A204.1 (cell line): ENCODE data around the gene DNAH2.
"Not testable (repeated sequence)": the region's sequence is repeated elsewhere in the genome, so short reads cannot be mapped to it uniquely, and the experiment has no call there.

ENCODE experiments used
- FAIRE-seq: peaks from 2 replicates; lab custom pipeline; 2012; peaks lifted over from hg19 to GRCh38; lab: Jason Lieb, UNC

Gene DNAH2

GRCh38 chr17:7777017-7777416, 59.5 kb downstream of the DNAH2 start:
- no peak for FAIRE-seq

- FAIRE-seq: no peak
Observed at GRCh38 chr17:7780736-7781135, 63.2 kb downstream of the DNAH2 start.

- no peak for FAIRE-seq
Observed at GRCh38 chr17:7781429-7781828, 63.9 kb downstream of the DNAH2 start.

DNA sequence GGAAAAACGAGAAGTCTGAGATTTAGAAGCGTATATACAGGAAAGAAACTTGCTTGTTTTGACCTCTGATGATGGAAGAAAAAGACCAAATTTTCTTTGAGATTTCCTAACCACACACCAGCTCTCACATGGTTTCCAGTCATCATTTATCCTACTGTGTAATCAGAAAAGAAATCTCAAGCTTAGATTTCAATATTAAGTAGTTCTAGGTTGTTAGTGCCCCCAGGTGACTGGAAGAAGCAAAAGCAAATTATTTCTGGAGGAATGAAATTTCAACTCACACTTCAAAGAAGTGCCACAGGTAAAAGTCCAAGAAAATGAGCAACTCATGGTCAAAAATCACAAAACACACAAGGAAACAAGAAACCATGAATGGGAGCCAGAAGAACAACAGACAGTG, 64.7 kb downstream of the DNAH2 start:
- no peak for FAIRE-seq

DNA sequence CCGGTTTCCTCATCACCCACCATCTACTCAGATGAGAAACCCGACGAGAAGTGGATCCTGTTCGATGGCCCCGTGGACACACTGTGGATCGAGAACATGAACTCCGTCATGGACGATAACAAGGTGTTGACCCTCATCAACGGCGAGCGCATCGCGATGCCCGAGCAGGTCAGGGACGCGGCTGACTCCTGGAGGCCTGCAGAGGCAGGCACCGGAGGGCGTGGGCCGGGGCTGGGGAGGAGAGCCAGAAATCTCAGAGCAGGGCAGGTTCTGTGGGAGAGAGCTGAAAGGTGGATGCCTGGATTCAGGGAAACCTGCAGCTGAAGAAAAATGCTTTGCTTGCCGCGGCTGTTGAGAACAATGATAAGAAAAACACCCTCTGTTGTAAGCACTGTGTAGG, 69.3 kb downstream of the DNAH2 start:
- no peak for FAIRE-seq

DNA sequence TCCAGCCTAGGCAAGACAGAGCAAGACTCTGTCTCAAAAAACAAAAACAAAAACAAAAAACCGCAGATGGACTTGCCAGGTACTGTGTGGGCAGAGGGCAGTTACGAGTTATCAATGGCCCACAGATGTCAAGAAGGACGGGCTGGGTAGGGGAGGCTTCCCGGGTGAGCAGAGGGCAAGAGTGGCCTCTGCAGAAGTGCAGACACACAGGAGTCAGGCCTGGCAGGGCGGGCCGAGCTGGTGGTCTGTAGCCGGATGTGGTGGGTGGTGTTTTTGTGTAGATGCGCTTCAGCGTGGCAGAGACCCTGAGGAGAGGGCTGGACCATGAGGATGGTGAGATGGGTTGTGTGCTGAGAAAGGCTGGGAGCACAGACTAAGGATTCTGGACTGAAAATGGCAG, 71.6 kb downstream of the DNAH2 start:
- FAIRE-seq: no peak

- FAIRE-seq: no peak
Observed at GRCh38 chr17:7790150-7790549, 72.6 kb downstream of the DNAH2 start.

- no peak for FAIRE-seq
Observed at GRCh38 chr17:7792611-7793010, 75.1 kb downstream of the DNAH2 start.

DNA sequence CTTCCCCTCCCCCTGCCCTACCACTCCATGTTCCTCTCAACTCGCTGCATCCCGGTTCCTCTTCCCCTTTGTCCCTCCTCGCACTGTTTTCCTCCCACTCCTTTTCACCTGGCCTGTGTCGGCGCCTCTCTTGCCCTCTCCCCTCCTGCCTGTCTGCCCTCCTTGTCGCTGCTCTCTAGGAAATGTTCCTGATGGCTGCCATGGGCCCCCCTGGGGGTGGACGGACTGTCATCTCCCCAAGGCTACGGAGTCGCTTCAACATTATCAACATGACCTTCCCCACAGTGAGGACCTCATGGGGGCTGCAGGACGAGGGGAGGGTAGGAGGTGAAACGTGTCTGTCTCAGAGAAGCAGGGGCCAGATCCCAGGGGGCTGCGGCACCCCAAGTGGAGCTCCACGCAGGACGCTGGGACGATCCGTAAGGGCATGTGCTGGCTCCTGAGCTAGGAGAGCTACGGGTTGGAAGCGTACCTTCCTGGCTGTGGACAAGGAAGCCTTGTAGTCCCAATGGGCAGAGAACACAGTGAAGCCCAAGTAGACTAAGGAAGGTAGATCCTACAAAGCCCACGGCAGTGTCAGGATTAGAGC, 76.6 kb downstream of the DNAH2 start:
- no peak for FAIRE-seq

DNA sequence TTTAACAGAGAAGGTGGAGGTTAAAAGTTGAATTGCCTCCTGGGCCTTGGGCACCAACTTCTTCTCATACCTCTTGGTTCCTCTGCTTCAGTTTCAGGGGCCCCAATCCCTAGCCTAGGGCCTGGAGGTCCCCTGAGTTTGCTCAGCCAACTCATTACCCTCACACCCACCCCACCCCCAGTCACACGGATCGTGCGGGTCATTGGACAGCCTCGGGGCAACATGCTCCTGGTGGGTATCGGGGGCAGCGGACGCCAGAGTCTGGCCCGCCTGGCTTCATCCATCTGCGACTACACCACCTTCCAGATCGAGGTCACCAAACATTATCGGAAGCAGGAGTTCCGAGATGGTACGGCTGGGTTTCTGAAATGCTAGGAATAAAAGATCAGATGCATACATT, 80.4 kb downstream of the DNAH2 start:
- no peak for FAIRE-seq

DNA sequence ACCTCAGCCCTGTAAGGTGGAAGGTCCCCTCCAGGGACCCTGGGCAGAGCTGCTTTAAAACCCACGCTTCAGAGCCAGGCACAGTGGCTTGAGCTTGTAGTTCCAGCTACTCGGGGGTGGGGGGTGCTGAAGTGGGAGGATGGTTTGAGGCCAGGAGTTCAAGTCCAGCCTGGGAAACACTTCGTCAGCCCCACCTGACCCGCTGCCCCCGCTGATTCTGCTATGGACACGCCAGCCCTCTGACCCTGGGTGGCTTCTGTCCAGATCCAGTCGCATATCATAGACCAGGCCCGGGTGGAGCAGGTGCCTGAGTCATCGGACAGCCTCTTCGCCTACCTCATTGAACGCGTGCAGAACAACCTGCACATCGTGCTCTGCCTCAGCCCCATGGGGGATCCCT, 81.3 kb downstream of the DNAH2 start:
- no peak for FAIRE-seq

DNA sequence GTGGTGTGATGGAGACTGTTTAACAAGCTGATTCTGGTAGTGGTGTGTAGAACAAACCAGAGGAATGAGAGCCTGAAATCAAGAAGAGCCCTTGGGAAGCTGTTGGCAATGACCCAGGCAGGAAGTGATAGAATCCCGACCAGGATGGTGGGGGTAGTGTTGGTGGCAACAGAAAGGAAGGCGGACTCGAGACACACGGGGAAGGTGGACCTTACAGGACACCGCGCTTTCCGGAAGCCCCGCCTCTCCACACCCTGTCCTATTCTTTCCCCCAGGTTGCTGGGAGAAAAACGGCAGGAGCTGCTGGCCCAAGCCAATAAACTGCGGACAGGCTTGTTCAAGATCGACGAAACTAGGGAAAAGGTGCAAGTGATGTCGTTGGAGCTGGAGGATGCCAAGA, 86.4 kb downstream of the DNAH2 start:
- no peak for FAIRE-seq

- no peak for FAIRE-seq
Observed at GRCh38 chr17:7806587-7806986, 89.0 kb downstream of the DNAH2 start.

DNA sequence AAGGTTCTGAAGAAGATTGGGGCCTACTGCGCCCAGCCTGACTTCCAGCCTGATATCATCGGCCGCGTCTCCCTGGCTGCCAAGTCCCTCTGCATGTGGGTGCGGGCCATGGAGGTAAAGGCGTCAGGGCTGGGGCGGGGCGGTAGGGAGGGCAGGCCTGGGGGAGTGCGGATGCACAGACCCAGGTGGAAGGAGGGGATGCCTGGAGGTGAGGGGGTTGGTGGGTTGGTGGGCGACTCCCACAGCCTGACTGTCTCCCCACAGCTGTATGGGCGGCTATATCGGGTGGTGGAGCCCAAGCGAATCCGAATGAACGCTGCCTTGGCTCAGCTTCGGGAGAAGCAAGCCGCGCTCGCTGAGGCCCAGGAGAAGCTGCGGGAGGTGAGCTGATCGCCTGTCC, 89.7 kb downstream of the DNAH2 start:
- no peak for FAIRE-seq

GRCh38 chr17:7809086-7809790, 91.7 kb downstream of the DNAH2 start:
- no peak for FAIRE-seq

DNA sequence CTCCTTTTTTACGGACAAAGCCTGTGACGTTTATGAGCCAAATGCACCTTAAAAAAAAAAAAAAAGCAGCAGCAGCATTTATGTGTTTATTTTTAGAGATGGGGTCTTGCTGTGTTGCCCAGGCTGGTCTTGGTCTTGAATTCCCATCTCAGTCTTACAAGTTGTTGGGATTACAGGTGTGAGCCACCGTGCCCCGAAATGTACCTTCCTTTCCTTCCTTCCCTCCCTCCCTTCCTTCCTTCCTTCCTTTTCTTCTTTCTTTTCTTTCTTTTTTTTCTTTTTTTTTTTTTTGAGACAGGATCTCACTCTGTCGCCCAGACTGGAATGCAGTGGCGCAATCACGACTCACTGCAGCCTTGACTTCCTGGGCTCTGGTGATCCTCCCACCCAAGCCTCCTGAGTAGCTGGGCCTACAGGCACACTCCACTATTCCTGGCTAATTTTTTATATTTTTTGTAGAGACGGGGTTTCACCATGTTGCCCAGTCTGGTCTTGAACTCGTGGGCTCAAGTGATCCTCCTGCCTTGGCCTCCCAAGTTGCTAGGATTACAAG, 92.3 kb downstream of the DNAH2 start:
- not testable (repeated sequence) for FAIRE-seq

GRCh38 chr17:7811251-7811650, 93.7 kb downstream of the DNAH2 start:
- FAIRE-seq: no peak

- FAIRE-seq: no peak
Observed at GRCh38 chr17:7814969-7815368, 97.4 kb downstream of the DNAH2 start.

- no peak for FAIRE-seq
Observed at GRCh38 chr17:7816926-7817642, 99.5 kb downstream of the DNAH2 start.

DNA sequence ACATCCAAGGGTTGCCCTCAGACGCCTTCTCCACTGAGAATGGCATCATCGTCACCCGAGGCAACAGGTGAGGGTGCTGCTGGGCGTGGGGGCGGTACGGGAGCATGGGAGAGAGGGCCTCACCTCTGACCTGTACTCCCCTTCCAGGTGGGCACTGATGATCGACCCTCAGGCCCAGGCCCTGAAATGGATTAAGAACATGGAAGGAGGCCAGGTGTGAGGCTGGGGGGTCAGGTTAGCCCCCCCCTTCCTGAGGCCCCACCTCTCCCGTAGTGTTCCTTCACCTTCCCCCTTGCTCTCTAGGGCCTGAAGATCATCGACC, 100.1 kb downstream of the DNAH2 start:
- FAIRE-seq: no peak

DNA sequence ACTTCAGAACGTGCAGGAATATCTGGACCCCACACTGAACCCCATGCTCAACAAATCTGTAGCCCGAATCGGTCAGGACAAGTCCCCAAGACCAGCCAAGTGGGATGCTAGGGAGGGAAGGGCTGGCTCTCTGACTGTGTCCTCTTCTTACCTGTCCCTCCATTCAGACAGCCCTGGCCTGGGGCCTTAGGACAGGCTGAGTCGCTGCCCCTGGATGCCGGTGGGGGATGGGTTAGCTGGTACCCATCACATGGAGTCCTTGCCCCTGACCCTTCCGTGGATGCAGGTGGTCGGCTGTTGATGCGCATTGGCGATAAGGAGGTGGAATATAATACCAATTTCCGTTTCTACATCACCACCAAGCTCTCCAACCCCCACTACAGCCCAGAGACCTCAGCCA, 100.5 kb downstream of the DNAH2 start:
- FAIRE-seq: no peak

GRCh38 chr17:7818746-7819645, 101.5 kb downstream of the DNAH2 start:
- FAIRE-seq: no peak

DNA sequence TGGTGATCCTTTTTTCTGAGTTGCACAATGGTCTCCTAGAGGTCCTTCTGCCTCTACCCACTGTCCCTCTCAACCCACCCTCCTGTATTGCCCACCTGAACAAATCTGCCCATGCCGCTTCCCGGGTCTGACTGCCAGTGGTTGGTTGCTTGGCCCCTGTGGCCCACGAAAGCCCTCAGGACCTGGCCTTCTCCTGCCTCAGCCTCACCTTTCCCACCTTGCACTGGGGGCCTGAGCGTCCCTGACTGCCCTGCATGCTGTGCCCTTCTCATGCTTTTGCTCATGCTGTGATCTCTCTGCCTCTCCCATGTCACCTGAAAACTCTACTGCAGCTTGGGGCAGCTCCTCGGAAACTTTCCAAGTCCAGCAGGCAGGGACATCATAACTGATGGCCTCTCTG, 102.7 kb downstream of the DNAH2 start:
- FAIRE-seq: no peak
